ENCODE data around the gene NIT1.

The NIT1 gene

GRCh38 chr1:161166669-161167548 is 49.0 kb downstream of the NIT1 start:
- no peak for TF ChIP-seq CTCF (IDR thresholded peaks at IDR 0.05; ENCODE audit: low read depth, low read length, missing control alignments)
- DNase-seq (ENCODE audit: extremely low read depth, low read depth) = no peak
- peak overlapping the region; percentile 82 for H3K4me3 ChIP-seq (replicated peaks; ENCODE audit: low read depth, low read length)

GRCh38 chr1:161168906-161169305 is 51.0 kb downstream of the NIT1 start:
- no peak for DNase-seq (ENCODE audit: extremely low read depth, low read depth)
- H3K4me3 ChIP-seq (replicated peaks; ENCODE audit: low read depth, low read length) = no peak overlapping the region
- TF ChIP-seq CTCF (IDR thresholded peaks at IDR 0.05; ENCODE audit: low read depth, low read length, missing control alignments) = no peak

Data from HFF-Myc (cell line).